Muscle of leg (tissue), 11 donors: Measurements from ENCODE around the gene ZFP64. TPM values are rescaled to one million over a fixed set of nuclear protein-coding genes. Genes with fewer than 3 reads are reported as not detected.

Experiments
- DNase-seq: peaks from one replicate; pipeline ENCODE4 v3.0.0; 2013
- H3K27ac ChIP-seq: one replicate; pipeline ENCODE4 v1.5.1; 2013; ENCODE audit warnings: mild to moderate bottlenecking, low read length, control low read depth
- H3K27me3 ChIP-seq: one replicate; pipeline ENCODE4 v1.6.1; 2013; ENCODE audit warnings: low read length; ENCODE audit not compliant: control insufficient read depth, insufficient read depth
- H3K36me3 ChIP-seq: one replicate; pipeline ENCODE4 v1.6.1; 2013; ENCODE audit warnings: low read length; ENCODE audit not compliant: control insufficient read depth, insufficient read depth
- H3K4me1 ChIP-seq: one replicate; pipeline ENCODE4 v1.6.1; 2013; ENCODE audit warnings: low read length; ENCODE audit not compliant: control insufficient read depth, insufficient read depth
- H3K4me3 ChIP-seq: one replicate; pipeline ENCODE4 v1.5.1; 2013; ENCODE audit warnings: low read length, control low read depth
- H3K9me3 ChIP-seq: replicated peaks from 2 replicates; pipeline ENCODE4 v1.6.1; 2013; ENCODE audit warnings: low read depth, low read length; ENCODE audit not compliant: control insufficient read depth
- WGBS: methylation state at CpG from one replicate; pipeline ENCODE4 v1.1.5; 2013; ENCODE audit warnings: missing lambda C conversion rate; ENCODE audit not compliant: insufficient coverage; 5-methylcytosine and 5-hydroxymethylcytosine counted together
- polyA plus RNA-seq, 8 donors: library from polyadenylated mRNA; unstranded; fragments of 120-200 nt; gene quantifications; one replicate each; pipeline versions ENCODE4 v1.2.1 to v1.2.3, GENCODE V29; 2013; ENCODE audit warnings: inconsistent platforms in 1 of 8, low replicate concordance in 1 of 8; ENCODE audit not compliant: insufficient read length in 8 of 8, insufficient read depth in 1 of 8
- total RNA-seq: library from RNA; stranded (reverse); fragments of 120-200 nt; gene quantifications from one replicate; pipeline ENCODE4 v1.2.4, GENCODE V29; 2013

The ZFP64 gene
- total and polyA plus RNA-seq, 9 donors: 10.0 to 15.3 (median 13.5) TPM

GRCh38 chr20:52181766-52182165 is 9.8 kb downstream of the ZFP64 start:
- no peaks in the 10 kb centered on the region for H3K4me1 ChIP-seq
- no peak overlapping the region for H3K4me3 ChIP-seq
- H3K36me3 ChIP-seq: peaks cover 45% of the 10 kb centered on the region
- no peaks in the 10 kb centered on the region for H3K27me3 ChIP-seq
- no peaks in the 10 kb centered on the region for H3K9me3 ChIP-seq
- H3K27ac ChIP-seq: no peak overlapping the region
- DNase-seq: no peak
- 39% methylated on average over 2 of the region's 9 CpGs for WGBS

GRCh38 chr20:52180180-52180840 is 11.3 kb downstream of the ZFP64 start:
- Histone ChIP-seq H3K4me3 (no peak overlapping the region), H3K27ac (no peak overlapping the region), H3K27me3 (no peaks in the 10 kb centered on the region), H3K4me1 (no peaks in the 10 kb centered on the region), H3K9me3 (no peaks in the 10 kb centered on the region), H3K36me3 (peaks cover 38% of the 10 kb centered on the region)
- 70% methylated on average over 2 of the region's 5 CpGs for WGBS
- no peak for DNase-seq

GRCh38 chr20:52179331-52180179 is 12.0 kb downstream of the ZFP64 start:
- Histone ChIP-seq H3K27me3 (no peaks in the 10 kb centered on the region), H3K9me3 (no peaks in the 10 kb centered on the region), H3K27ac (no peak overlapping the region), H3K36me3 (peaks cover 33% of the 10 kb centered on the region), H3K4me3 (no peak overlapping the region), H3K4me1 (no peaks in the 10 kb centered on the region)
- DNase-seq: no peak
- WGBS: 71% methylated on average over 1 of the region's 4 CpGs

- Histone ChIP-seq H3K36me3 (peaks cover 26% of the 10 kb centered on the region), H3K27ac (no peak overlapping the region), H3K27me3 (no peaks in the 10 kb centered on the region), H3K9me3 (no peaks in the 10 kb centered on the region), H3K4me3 (no peak overlapping the region), H3K4me1 (no peaks in the 10 kb centered on the region)
- 88% methylated on average over 2 of the region's 3 CpGs for WGBS
- DNase-seq: no peak
These were observed 12.9 kb downstream of the ZFP64 start for GRCh38 chr20:52178691-52179090.

- Histone ChIP-seq H3K36me3 (peaks cover 17% of the 10 kb centered on the region), H3K27ac (no peak overlapping the region), H3K4me1 (no peaks in the 10 kb centered on the region), H3K4me3 (no peak overlapping the region), H3K9me3 (no peaks in the 10 kb centered on the region), H3K27me3 (no peaks in the 10 kb centered on the region)
- DNase-seq: no peak
- 98% methylated on average over 13 of the region's 18 CpGs for WGBS
These were observed 15.7 kb downstream of the ZFP64 start for GRCh38 chr20:52175840-52176239.

- Histone ChIP-seq H3K27ac (no peak overlapping the region), H3K4me3 (no peak overlapping the region), H3K36me3 (peaks cover 25% of the 10 kb centered on the region), H3K9me3 (no peaks in the 10 kb centered on the region), H3K4me1 (no peaks in the 10 kb centered on the region), H3K27me3 (no peaks in the 10 kb centered on the region)
- 90% methylated on average over 2 of the region's 9 CpGs for WGBS
- DNase-seq: no peak
These were observed 19.1 kb downstream of the ZFP64 start for GRCh38 chr20:52172392-52173047.

- 100% methylated on average over 4 of the region's 8 CpGs for whole genome bisulfite sequencing
- Histone ChIP-seq H3K27ac (no peak overlapping the region), H3K9me3 (peaks cover 4% of the 10 kb centered on the region), H3K36me3 (peaks cover 29% of the 10 kb centered on the region), H3K27me3 (no peaks in the 10 kb centered on the region), H3K4me3 (no peak overlapping the region), H3K4me1 (no peaks in the 10 kb centered on the region)
- DNase-seq: no peak
These were observed 20.6 kb downstream of the ZFP64 start for GRCh38 chr20:52171025-52171424.

GRCh38 chr20:52168116-52168515 is 23.5 kb downstream of the ZFP64 start:
- H3K9me3 ChIP-seq: peaks cover 6% of the 10 kb centered on the region
- no peak overlapping the region for H3K4me3 ChIP-seq
- H3K27ac ChIP-seq: no peak overlapping the region
- no peaks in the 10 kb centered on the region for H3K4me1 ChIP-seq
- no peaks in the 10 kb centered on the region for H3K27me3 ChIP-seq
- 100% methylated on average over 1 of the region's 1 CpG for WGBS
- DNase-seq: no peak
- H3K36me3 ChIP-seq: peaks cover 35% of the 10 kb centered on the region

GRCh38 chr20:52167232-52167840 is 24.2 kb downstream of the ZFP64 start:
- no peaks in the 10 kb centered on the region for H3K4me1 ChIP-seq
- DNase-seq: no peak
- H3K27ac ChIP-seq: no peak overlapping the region
- WGBS: 100% methylated on average over 1 of the region's 4 CpGs
- peaks cover 6% of the 10 kb centered on the region for H3K9me3 ChIP-seq
- H3K4me3 ChIP-seq: no peak overlapping the region
- peaks cover 35% of the 10 kb centered on the region for H3K36me3 ChIP-seq
- no peaks in the 10 kb centered on the region for H3K27me3 ChIP-seq

GRCh38 chr20:52166150-52166549 is 25.4 kb downstream of the ZFP64 start:
- Histone ChIP-seq H3K27ac (no peak overlapping the region), H3K27me3 (no peaks in the 10 kb centered on the region), H3K4me3 (no peak overlapping the region), H3K9me3 (peaks cover 6% of the 10 kb centered on the region), H3K4me1 (no peaks in the 10 kb centered on the region), H3K36me3 (peaks cover 33% of the 10 kb centered on the region)
- WGBS: no CpG with 5 or more reads among the region's 1 CpG
- DNase-seq: no peak
